GM18873 (cell line): ENCODE measurements around the gene ZNF552.
A peak's percentile ranks its signal among the peaks of the same experiment; 100 is the strongest.
"Not testable (repeated sequence)": the region's sequence is repeated elsewhere in the genome, so short reads cannot be mapped to it uniquely, and the experiment has no call there.

Experiments
- ATAC-seq: cut with Tn5 transposase; IDR thresholded peaks from one replicate; pipeline ENCODE4 v1.9.1; 2021; ENCODE audit warnings: mild to moderate bottlenecking, moderate library complexity, moderate number of reproducible peaks; ENCODE audit not compliant: unreplicated experiment, low FRiP score

ZNF552 gene

GRCh38 chr19:57819475-57820148, 4.9 kb upstream of the ZNF552 start:
- peak; percentile 73 for ATAC-seq

GRCh38 chr19:57818378-57818777, 3.7 kb upstream of the ZNF552 start:
- ATAC-seq, result no peak

GRCh38 chr19:57817976-57818375, 3.3 kb upstream of the ZNF552 start:
- ATAC-seq, result no peak

GRCh38 chr19:57816652-57817051, 1.9 kb upstream of the ZNF552 start:
- no peak for ATAC-seq

GRCh38 chr19:57815247-57816075, 748 bp upstream of the ZNF552 start:
- ATAC-seq, result no peak

GRCh38 chr19:57813919-57814504, 701 bp downstream of the ZNF552 start:
- no peak for ATAC-seq

- not testable (repeated sequence) for ATAC-seq
Measured at GRCh38 chr19:57812975-57813820, 1.5 kb downstream of the ZNF552 start.

- no peak for ATAC-seq
Measured at GRCh38 chr19:57812226-57812625, 2.5 kb downstream of the ZNF552 start.

- not testable (repeated sequence) for ATAC-seq
Measured at GRCh38 chr19:57810410-57811295, 4.1 kb downstream of the ZNF552 start.

GRCh38 chr19:57807541-57807940, 7.2 kb downstream of the ZNF552 start:
- no peak for ATAC-seq

- no peak for ATAC-seq
Measured at GRCh38 chr19:57803594-57804325, 11.0 kb downstream of the ZNF552 start.

- ATAC-seq, result no peak
Measured at GRCh38 chr19:57803265-57803593, 11.5 kb downstream of the ZNF552 start.

- ATAC-seq, result no peak
Measured at GRCh38 chr19:57802269-57802668, 12.4 kb downstream of the ZNF552 start.

GRCh38 chr19:57800696-57801095, 14.0 kb downstream of the ZNF552 start:
- ATAC-seq, result no peak

- ATAC-seq, result not testable (repeated sequence)
Measured at GRCh38 chr19:57796580-57796979, 18.1 kb downstream of the ZNF552 start.

GRCh38 chr19:57789288-57789687, 25.4 kb downstream of the ZNF552 start:
- ATAC-seq, result no peak

- no peak for ATAC-seq
Measured at GRCh38 chr19:57788114-57788692, 26.5 kb downstream of the ZNF552 start.

GRCh38 chr19:57786906-57787305, 27.8 kb downstream of the ZNF552 start:
- ATAC-seq, result no peak

GRCh38 chr19:57786286-57786685, 28.4 kb downstream of the ZNF552 start:
- ATAC-seq, result no peak
